ENCODE data around the gene MUC13.

DNA sequence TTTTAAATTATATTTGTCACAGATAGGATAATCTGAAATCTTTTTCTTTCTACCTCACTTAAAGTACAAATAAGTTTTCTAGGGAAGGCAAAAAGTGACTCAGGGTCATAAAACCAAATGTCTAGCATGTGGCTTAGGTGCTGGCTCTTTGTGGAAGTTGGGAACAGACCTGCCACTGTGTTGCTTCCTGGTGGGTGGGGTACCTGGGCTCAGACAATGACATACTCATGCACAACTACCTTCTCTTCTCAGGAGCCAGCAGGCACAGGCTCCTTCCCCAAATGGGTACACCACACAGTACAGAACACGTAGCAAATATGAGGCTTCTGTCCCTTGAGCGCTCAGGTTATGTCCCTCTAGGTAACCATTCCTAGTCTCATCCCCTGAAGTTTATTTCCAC lies 40.1 kb upstream of the MUC13 start:
- no peak for TF ChIP-seq GATA3 (IDR thresholded peaks at IDR 0.05; ENCODE audit: low read depth, low read length)
- no peak for TF ChIP-seq GATA2 (IDR thresholded peaks at IDR 0.05; ENCODE audit: low read depth, low read length)
